H1 (cell line): ENCODE measurements around the gene NARS2. TPM values are rescaled to one million over a fixed set of nuclear protein-coding genes. Genes with fewer than 3 reads are reported as not detected.

ENCODE experiments used
- CTCF ChIA-PET: fragments of 300-600 bp; sonication (Branson Sonifier 250); formaldehyde crosslinking; loops from one replicate; lab custom pipeline; 2021; ENCODE audit not compliant: partially characterized antibody; lab: Charles Lee
- POLR2A ChIA-PET: fragments of 300-600 bp; sonication (Branson Sonifier 250); formaldehyde crosslinking; loops from one replicate; lab custom pipeline; 2021; ENCODE audit warnings: inconsistent platforms; ENCODE audit not compliant: partially characterized antibody; lab: Charles Lee
- DNase-seq, 2 experiments: peaks; one replicate each; pipeline versions ENCODE4 v3.0.0 to v3.0.0-alpha.2; 2010 to 2022; ENCODE audit warnings: low spot score in 2 of 2, low read depth in 1 of 2, mixed read lengths in 1 of 2
- FAIRE-seq: peaks from 2 replicates; lab custom pipeline; 2011; peaks lifted over from hg19 to GRCh38; lab: Jason Lieb, UNC
- H2AFZ ChIP-seq: 2 replicates; pipeline ENCODE4 v1.8.1; 2012; ENCODE audit warnings: low read length, inconsistent platforms
- H2AK5ac ChIP-seq: 2 replicates; pipeline ENCODE4 v1.6.1; 2013; ENCODE audit warnings: low read depth, low read length
- H2BK120ac ChIP-seq: replicated peaks from 2 replicates; pipeline ENCODE3; 2013; ENCODE audit warnings: low read depth, low read length, inconsistent platforms
- H2BK12ac ChIP-seq: 2 replicates; pipeline ENCODE4 v1.6.1; 2013; ENCODE audit warnings: low read depth, low read length
- H2BK15ac ChIP-seq: 2 replicates; pipeline ENCODE4 v1.6.1; 2013; ENCODE audit warnings: low read length
- H2BK20ac ChIP-seq: 2 replicates; pipeline ENCODE4 v1.6.1; 2013; ENCODE audit warnings: low read length
- H2BK5ac ChIP-seq: 2 replicates; pipeline ENCODE4 v1.6.1; 2013; ENCODE audit warnings: low read depth, low read length
- H3K14ac ChIP-seq: 2 replicates; pipeline ENCODE4 v1.6.1; 2013; ENCODE audit warnings: inconsistent platforms; ENCODE audit not compliant: insufficient read length
- H3K18ac ChIP-seq: 2 replicates; pipeline ENCODE4 v1.6.1; 2013; ENCODE audit warnings: low read length; ENCODE audit errors: extremely low read depth
- H3K23ac ChIP-seq: 2 replicates; pipeline ENCODE4 v1.6.1; 2013; ENCODE audit warnings: inconsistent platforms; ENCODE audit not compliant: insufficient read length
- H3K23me2 ChIP-seq: 2 replicates; pipeline ENCODE4 v1.6.1; 2013; ENCODE audit warnings: low read depth, low read length
- H3K27ac ChIP-seq: 2 replicates; pipeline ENCODE4 v1.6.1; 2011; ENCODE audit warnings: low read depth, low read length, inconsistent platforms
- H3K27me3 ChIP-seq, 4 experiments: replicated peaks in 1 of 4; 1 replicate in 1 of 4; 2 replicates in 3 of 4; pipeline versions ENCODE4 v1.6.1 to v1.8.1; 2011 to 2013; ENCODE audit warnings: low read length in 3 of 4, mild to moderate bottlenecking in 3 of 4, inconsistent platforms in 2 of 4, mixed read lengths in 2 of 4, moderate library complexity in 1 of 4; ENCODE audit not compliant: control insufficient read depth in 3 of 4, insufficient read depth in 3 of 4; ENCODE audit errors: extremely low read depth in 1 of 4
- H3K36me3 ChIP-seq, 4 experiments: 2 replicates each; pipeline versions ENCODE4 v1.6.1 to v1.8.1; 2011 to 2013; ENCODE audit warnings: mild to moderate bottlenecking in 4 of 4, low read length in 3 of 4, moderate library complexity in 2 of 4, control low read depth in 1 of 4, inconsistent platforms in 1 of 4; ENCODE audit not compliant: insufficient read depth in 4 of 4, control insufficient read depth in 2 of 4
- H3K4ac ChIP-seq: replicated peaks from 2 replicates; pipeline ENCODE3; 2013; ENCODE audit warnings: low read length, low read depth, mixed read lengths, inconsistent platforms; ENCODE audit not compliant: insufficient read length
- H3K4me1 ChIP-seq, 4 experiments: replicated peaks in 1 of 4; 1 replicate in 1 of 4; 2 replicates in 3 of 4; pipeline versions ENCODE4 v1.6.1 to v1.8.1; 2011 to 2013; ENCODE audit warnings: low read length in 3 of 4, inconsistent platforms in 2 of 4, mixed read lengths in 1 of 4; ENCODE audit not compliant: insufficient read depth in 4 of 4, control insufficient read depth in 3 of 4
- H3K4me2 ChIP-seq, 2 experiments: 2 replicates each; pipeline versions ENCODE4 v1.6.1 to v1.8.1; 2011 to 2013; ENCODE audit warnings: low read depth in 2 of 2, low read length in 2 of 2, control low read depth in 1 of 2, inconsistent platforms in 1 of 2, mild to moderate bottlenecking in 1 of 2; ENCODE audit not compliant: insufficient read depth in 1 of 2
- H3K4me3 ChIP-seq, 4 experiments: fragments of 200-600, 300-600 bp in 1 of 4; sonication (generic), shearing (Covaris generic), sonication (Bioruptor Twin) in 1 of 4; 2 replicates each; pipeline versions ENCODE4 v1.5.1 to v1.8.1; 2011 to 2016; ENCODE audit warnings: low read length in 4 of 4, low read depth in 3 of 4, control low read depth in 2 of 4, inconsistent platforms in 2 of 4, mild to moderate bottlenecking in 2 of 4, mixed read lengths in 1 of 4, moderate library complexity in 1 of 4; ENCODE audit not compliant: insufficient read depth in 2 of 4; ENCODE audit errors: extremely low read depth in 1 of 4
- H3K56ac ChIP-seq: replicated peaks from 2 replicates; pipeline ENCODE3; 2013; ENCODE audit warnings: low read depth, mild to moderate bottlenecking, mixed read lengths, low read length, inconsistent platforms; ENCODE audit not compliant: insufficient read length
- H3K79me1 ChIP-seq: 2 replicates; pipeline ENCODE4 v1.6.1; 2013; ENCODE audit warnings: low read depth, low read length, control low read depth
- H3K79me2 ChIP-seq, 2 experiments: 2 replicates each; pipeline versions ENCODE4 v1.6.1 to v1.8.1; 2012 to 2013; ENCODE audit warnings: low read length in 2 of 2, mild to moderate bottlenecking in 2 of 2, inconsistent platforms in 1 of 2; ENCODE audit not compliant: insufficient read depth in 2 of 2, control insufficient read depth in 1 of 2
- H3K9ac ChIP-seq, 4 experiments: replicated peaks in 1 of 4; 1 replicate in 1 of 4; 2 replicates in 3 of 4; pipeline versions ENCODE4 v1.6.1 to v1.8.1; 2011 to 2013; ENCODE audit warnings: low read depth in 3 of 4, low read length in 3 of 4, control low read depth in 2 of 4, mild to moderate bottlenecking in 2 of 4, moderate library complexity in 2 of 4, inconsistent platforms in 1 of 4; ENCODE audit errors: extremely low read depth in 1 of 4
- H3K9me3 ChIP-seq, 2 experiments: 2 replicates each; pipeline versions ENCODE4 v1.6.1 to v1.8.1; 2012 to 2013; ENCODE audit warnings: mild to moderate bottlenecking in 2 of 2, moderate library complexity in 2 of 2, control low read depth in 1 of 2, inconsistent platforms in 1 of 2, low read depth in 1 of 2, low read length in 1 of 2, mixed read lengths in 1 of 2; ENCODE audit not compliant: insufficient read depth in 2 of 2
- H4K20me1 ChIP-seq, 2 experiments: replicated peaks in 1 of 2; 2 replicates each; pipeline versions ENCODE3 to v1.8.1; 2011 to 2013; ENCODE audit warnings: inconsistent platforms in 2 of 2, low read length in 2 of 2, mild to moderate bottlenecking in 1 of 2; ENCODE audit not compliant: insufficient read depth in 2 of 2, control insufficient read depth in 1 of 2
- H4K5ac ChIP-seq: 2 replicates; pipeline ENCODE4 v1.6.1; 2013; ENCODE audit warnings: low read length, low read depth, mixed read lengths, inconsistent platforms; ENCODE audit not compliant: insufficient read length
- H4K8ac ChIP-seq: 2 replicates; pipeline ENCODE4 v1.8.0; 2013; ENCODE audit warnings: mild to moderate bottlenecking, moderate library complexity, low read length, inconsistent platforms; ENCODE audit not compliant: insufficient read depth; ENCODE audit errors: extremely low read depth
- H4K91ac ChIP-seq: replicated peaks from 2 replicates; pipeline ENCODE3; 2013; ENCODE audit warnings: low read length, mixed read lengths, inconsistent platforms; ENCODE audit not compliant: insufficient read length
- BCL11A ChIP-seq, 2 experiments: IDR thresholded peaks; one replicate each; pipeline ENCODE4 v1.6.1; 2011; ENCODE audit warnings: low read depth in 2 of 2, low read length in 2 of 2, mild to moderate bottlenecking in 2 of 2
- FOSL1 ChIP-seq: IDR thresholded peaks from 2 replicates; pipeline ENCODE4 v1.6.1; 2011; ENCODE audit warnings: mild to moderate bottlenecking, low read depth, low read length, moderate library complexity; ENCODE audit not compliant: insufficient read depth
- KDM1A ChIP-seq: fragments of 200-600, 300-600 bp; sonication (generic); IDR thresholded peaks from 2 replicates; pipeline ENCODE4 v1.7.1; 2016; ENCODE audit warnings: mild to moderate bottlenecking, low read length, borderline replicate concordance
- KDM5A ChIP-seq: fragments of 200-600 bp; IDR thresholded peaks from 2 replicates; pipeline ENCODE4 v1.7.1; 2012; ENCODE audit warnings: mild to moderate bottlenecking, low read length, inconsistent platforms, mixed read lengths
- polyA plus RNA-seq, 7 experiments: library from polyadenylated mRNA; depleted of rRNA in 3 of 7; stranded (reverse) in 5 of 7; unstranded in 2 of 7; fragments of >200 nt in 5 of 7; fragments of 200-250 nt in 2 of 7; gene quantifications; 1 replicate in 5 of 7; 2 replicates in 1 of 7; 4 replicates in 1 of 7; pipeline versions ENCODE4 v1.2.1 to v1.2.3, GENCODE V29; 2011 to 2013; ENCODE audit warnings: missing spikeins in 2 of 7, mixed read lengths in 2 of 7
- total RNA-seq: library from RNA; stranded (reverse); fragmentation: NEBNext Ultra II Directional; extraction: Animal tissue kit (Norgen Biotek cat#: 25700); gene quantifications from 2 replicates; pipeline ENCODE4 v1.2.1, GENCODE V29; 2021
- TF ChIP-seq, protein P1 (sequence below): IDR thresholded peaks from 2 replicates; pipeline ENCODE4 v1.6.1; 2011; ENCODE audit warnings: low read depth, mild to moderate bottlenecking, low read length; ENCODE audit not compliant: insufficient read depth

The NARS2 gene
- total and polyA plus RNA-seq, 2 of the 8 experiments (the other 6 are each of a cell fraction or from before 2014, with no cell fraction given), result 26.2 to 51.6 TPM

DNA sequence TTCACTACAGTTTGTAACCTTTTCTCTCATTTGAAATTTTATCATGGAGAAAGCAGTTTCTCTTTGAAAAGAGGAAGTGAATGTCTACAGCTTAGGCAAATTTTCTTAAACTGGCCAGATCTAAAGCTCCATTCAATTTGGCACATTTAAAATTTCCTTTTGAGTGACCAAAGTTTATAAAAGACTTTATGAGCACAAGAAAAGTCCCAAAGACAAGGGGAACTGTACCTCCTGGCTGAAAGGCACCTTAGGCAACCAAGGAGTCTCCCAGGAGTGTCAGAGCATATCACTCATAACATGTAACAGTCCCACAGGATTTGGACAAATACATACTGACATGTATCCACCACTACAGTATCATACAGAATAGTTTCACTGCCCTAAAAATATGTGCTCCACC is 41.3 kb downstream of the NARS2 start:
- CTCF ChIA-PET, result interaction anchor here (1.3 to 1.6 kb wide), 2 partner anchors 10 to 30 kb away, joined by 3 to 4 read pairs; no protein-coding TSS in a partner anchor
- no peak overlapping the region for H3K56ac ChIP-seq
- no peak overlapping the region for H2BK5ac ChIP-seq
- H3K9ac ChIP-seq, result no peak overlapping the region
- FAIRE-seq (no peak), DNase-seq (no peak)
- H4K20me1 ChIP-seq, result peaks cover 1 to 2% of the 10 kb centered on the region in 2 experiments
- no peak overlapping the region for H4K5ac ChIP-seq
- H3K18ac ChIP-seq, result no peak overlapping the region
- no peaks in the 10 kb centered on the region for H3K23me2 ChIP-seq
- H2AK5ac ChIP-seq, result no peak overlapping the region
- no peak overlapping the region for H4K91ac ChIP-seq
- no peak overlapping the region for H3K14ac ChIP-seq
- H2BK120ac ChIP-seq, result no peak overlapping the region
- no peak overlapping the region for H3K4ac ChIP-seq
- H3K27me3 ChIP-seq, result no peaks in the 10 kb centered on the region
- no peak overlapping the region for H2BK12ac ChIP-seq
- POLR2A ChIA-PET, result no interaction called here
- H2AFZ ChIP-seq, result no peak overlapping the region
- no peak overlapping the region for H2BK20ac ChIP-seq
- no peak overlapping the region for H2BK15ac ChIP-seq
- TF ChIP-seq KDM1A, result no peak
- no peak for TF ChIP-seq FOSL1
- no peak for TF ChIP-seq BCL11A (IDR thresholded peaks at IDR 0.05; ENCODE audit: low read depth in 2 of 2, low read length in 2 of 2)
- TF ChIP-seq, protein P1, sequence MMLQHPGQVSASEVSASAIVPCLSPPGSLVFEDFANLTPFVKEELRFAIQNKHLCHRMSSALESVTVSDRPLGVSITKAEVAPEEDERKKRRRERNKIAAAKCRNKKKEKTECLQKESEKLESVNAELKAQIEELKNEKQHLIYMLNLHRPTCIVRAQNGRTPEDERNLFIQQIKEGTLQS, result no peak
- no peak for TF ChIP-seq KDM5A
- no peak overlapping the region for H3K4me2 ChIP-seq
- no peak overlapping the region for H3K4me3 ChIP-seq
- no peaks in the 10 kb centered on the region; the same call in 1 of the 2 replicates for H3K79me1 ChIP-seq
- H3K23ac ChIP-seq, result no peak overlapping the region
- no peaks in the 10 kb centered on the region for H3K4me1 ChIP-seq
- peaks cover 0 to 5% (median under 1%) of the 10 kb centered on the region in 4 experiments; a peak in 1 of 8 replicates for H3K36me3 ChIP-seq
- no peak overlapping the region for H3K27ac ChIP-seq
- no peak overlapping the region for H4K8ac ChIP-seq
- H3K79me2 ChIP-seq, result peaks cover 0 to 4% of the 10 kb centered on the region in 2 experiments; a peak in 1 of 4 replicates
- no peaks in the 10 kb centered on the region for H3K9me3 ChIP-seq
